Raji (cell line): Measurements from ENCODE around the gene TREX2.

Source experiments
- POLR2A ChIP-seq: IDR thresholded peaks from 2 replicates; pipeline ENCODE4 v1.6.1; 2011; ENCODE audit warnings: low read depth, low read length, control low read depth; ENCODE audit not compliant: insufficient read depth

TREX2 gene

GRCh38 chrX:153481043-153481442 is 35.2 kb upstream of the TREX2 start:
- no peak for TF ChIP-seq POLR2A

GRCh38 chrX:153478746-153479145 is 32.9 kb upstream of the TREX2 start:
- TF ChIP-seq POLR2A = no peak

GRCh38 chrX:153477901-153478300 is 32.0 kb upstream of the TREX2 start:
- TF ChIP-seq POLR2A = no peak

GRCh38 chrX:153477364-153477857 is 31.6 kb upstream of the TREX2 start:
- TF ChIP-seq POLR2A = no peak

GRCh38 chrX:153476666-153477363 is 31.0 kb upstream of the TREX2 start:
- TF ChIP-seq POLR2A = no peak

- no peak for TF ChIP-seq POLR2A
Observed at GRCh38 chrX:153475751-153476281, 30.0 kb upstream of the TREX2 start.

GRCh38 chrX:153475271-153475670 is 29.4 kb upstream of the TREX2 start:
- no peak for TF ChIP-seq POLR2A

- no peak for TF ChIP-seq POLR2A
Observed at GRCh38 chrX:153474718-153475117, 28.9 kb upstream of the TREX2 start.

- no peak for TF ChIP-seq POLR2A
Observed at GRCh38 chrX:153474266-153474665, 28.4 kb upstream of the TREX2 start.

- no peak for TF ChIP-seq POLR2A
Observed at GRCh38 chrX:153473126-153473525, 27.3 kb upstream of the TREX2 start.

GRCh38 chrX:153471663-153472280 is 25.9 kb upstream of the TREX2 start:
- no peak for TF ChIP-seq POLR2A

GRCh38 chrX:153470411-153471363 is 24.8 kb upstream of the TREX2 start, which contains the start of gene HAUS7:
HAUS7 (minus strand) TSS chrX:153470576; CDS start chrX:153470557, 19 bp downstream.
- TF ChIP-seq POLR2A = peak; percentile 54

- no peak for TF ChIP-seq POLR2A
Observed at GRCh38 chrX:153469811-153470410, 24.1 kb upstream of the TREX2 start.

GRCh38 chrX:153468008-153468580 is 22.2 kb upstream of the TREX2 start:
- TF ChIP-seq POLR2A = no peak
